B cell (primary cell): ENCODE measurements around the gene RAB25. TPM values are rescaled to one million over a fixed set of nuclear protein-coding genes. Genes with fewer than 3 reads are reported as not detected.
A peak's percentile ranks its signal among the peaks of the same experiment; 100 is the strongest.

Source experiments
- ATAC-seq: fragments of 200-7000 bp; cut with Tn5 transposase; one replicate; pipeline ENCODE4 v1.10.0; 2021; ENCODE audit warnings: low read depth, mild to moderate bottlenecking, moderate number of reproducible peaks, moderate library complexity
- CTCF ChIA-PET: fragments of 350-600 bp; sonication (Branson Sonifier 250); formaldehyde crosslinking; loops from one replicate; lab custom pipeline; 2021; ENCODE audit warnings: antibody characterized with exemption, inconsistent platforms; lab: Charles Lee
- POLR2A ChIA-PET: fragments of 350-600 bp; sonication (Branson Sonifier 250); formaldehyde crosslinking; loops from one replicate; lab custom pipeline; 2021; ENCODE audit warnings: antibody characterized with exemption; lab: Charles Lee
- DNase-seq: peaks from one replicate; pipeline ENCODE4 v3.0.0; 2013
- H2AFZ ChIP-seq: 2 replicates; pipeline ENCODE4 v1.6.1; 2012; ENCODE audit warnings: mild to moderate bottlenecking, low read depth, low read length; ENCODE audit not compliant: insufficient read depth, poor library complexity, severe bottlenecking
- H3K27ac ChIP-seq, 2 donors: 1 replicate in 1 of 2; 2 replicates in 1 of 2; pipeline ENCODE4 v1.5.1; 2012 to 2013; ENCODE audit warnings: low read length in 2 of 2, mild to moderate bottlenecking in 2 of 2, moderate library complexity in 1 of 2
- H3K27me3 ChIP-seq, 4 experiments: fragments of 200-600 bp in 1 of 4; sonication (generic) in 1 of 4; replicated peaks in 1 of 4; 1 replicate in 2 of 4; 2 replicates in 2 of 4; pipeline versions ENCODE4 v1.6.1 to v1.7.0; 2013 to 2016; ENCODE audit warnings: low read length in 3 of 4, mild to moderate bottlenecking in 2 of 4, mixed read lengths in 1 of 4, moderate library complexity in 1 of 4; ENCODE audit not compliant: insufficient read depth in 4 of 4, control insufficient read depth in 3 of 4; ENCODE audit errors: control extremely low read depth in 1 of 4
- H3K36me3 ChIP-seq, 2 experiments: replicated peaks in 1 of 2; 1 replicate in 1 of 2; 2 replicates in 1 of 2; pipeline versions ENCODE4 v1.6.1 to v1.7.1; 2013; ENCODE audit warnings: low read length in 1 of 2; ENCODE audit not compliant: insufficient read depth in 2 of 2, control insufficient read depth in 1 of 2; ENCODE audit errors: control extremely low read depth in 1 of 2, extremely low read depth in 1 of 2
- H3K4me1 ChIP-seq, 2 donors: fragments of 200-600 bp in 1 of 2; sonication (generic) in 1 of 2; 1 replicate in 1 of 2; 2 replicates in 1 of 2; pipeline versions ENCODE4 v1.5.1 to v1.6.1; 2013 to 2017; ENCODE audit warnings: low read length in 2 of 2; ENCODE audit not compliant: control insufficient read depth in 2 of 2, insufficient read depth in 2 of 2
- H3K4me2 ChIP-seq: replicated peaks from 2 replicates; pipeline ENCODE3; 2012; ENCODE audit warnings: mild to moderate bottlenecking, low read depth, low read length; ENCODE audit not compliant: poor library complexity, severe bottlenecking
- H3K4me3 ChIP-seq, 5 experiments: fragments of 200-600 bp in 1 of 5; sonication (generic) in 1 of 5; 1 replicate in 3 of 5; 2 replicates in 2 of 5; pipeline versions ENCODE4 v1.5.1 to v1.7.0; 2011 to 2016; ENCODE audit warnings: low read length in 4 of 5, mild to moderate bottlenecking in 4 of 5, low read depth in 2 of 5, control low read depth in 1 of 5, moderate library complexity in 1 of 5; ENCODE audit not compliant: insufficient read depth in 1 of 5; ENCODE audit errors: control extremely low read depth in 1 of 5, extremely low read depth in 1 of 5
- H3K79me2 ChIP-seq: fragments of 200-600 bp; sonication (generic); one replicate; pipeline ENCODE4 v1.6.0; 2016; ENCODE audit warnings: low read length; ENCODE audit not compliant: control insufficient read depth, insufficient read depth
- H3K9ac ChIP-seq: fragments of 200-600 bp; sonication (generic); 2 replicates; pipeline ENCODE4 v1.6.1; 2017; ENCODE audit warnings: mild to moderate bottlenecking, low read length, moderate library complexity
- H3K9me3 ChIP-seq, 3 donors: one replicate each; pipeline versions ENCODE4 v1.6.1 to v1.7.1; 2013; ENCODE audit warnings: low read length in 2 of 3; ENCODE audit not compliant: control insufficient read depth in 2 of 3, insufficient read depth in 1 of 3; ENCODE audit errors: control extremely low read depth in 1 of 3
- H4K20me1 ChIP-seq: 2 replicates; pipeline ENCODE4 v1.6.0; 2012; ENCODE audit warnings: mild to moderate bottlenecking, low read length; ENCODE audit not compliant: insufficient read depth, control insufficient read depth, poor library complexity, severe bottlenecking
- H3K27ac Mint-ChIP-seq: one replicate; pipeline ENCODE4 v1.8.0; 2021; ENCODE audit warnings: mixed read lengths
- H3K27me3 Mint-ChIP-seq: one replicate; pipeline ENCODE4 v1.8.0; 2021; ENCODE audit warnings: mixed read lengths
- H3K4me1 Mint-ChIP-seq: one replicate; pipeline ENCODE4 v1.8.0; 2021; ENCODE audit warnings: mixed read lengths
- H3K4me3 Mint-ChIP-seq: one replicate; pipeline ENCODE4 v1.8.0; 2021; ENCODE audit warnings: mixed read lengths
- H3K9me3 Mint-ChIP-seq: one replicate; pipeline ENCODE4 v1.8.0; 2022; ENCODE audit warnings: mixed read lengths; ENCODE audit not compliant: insufficient read depth
- EZH2 ChIP-seq: IDR thresholded peaks from 2 replicates; pipeline ENCODE4 v1.6.1; 2012; ENCODE audit warnings: borderline replicate concordance, low read depth, mild to moderate bottlenecking, moderate library complexity, low read length; ENCODE audit not compliant: insufficient read depth, poor library complexity, severe bottlenecking
- WGBS: methylation state at CpG from one replicate; pipeline ENCODE4 v1.1.5; 2013; ENCODE audit warnings: missing lambda C conversion rate; ENCODE audit not compliant: insufficient coverage; 5-methylcytosine and 5-hydroxymethylcytosine counted together
- intact Hi-C: fragments of 100-400 bp; cut with micrococcal nuclease; formaldehyde crosslinking; loops from one replicate; pipeline ENCODE4 v1.10.0; 2022
- polyA plus RNA-seq: library from polyadenylated mRNA; depleted of rRNA; stranded (reverse); fragments of >200 nt; gene quantifications from 2 replicates; pipeline ENCODE4 v1.2.3, GENCODE V29; 2012
- total RNA-seq, 2 donors: library from RNA; stranded (reverse); fragments of 120-200 nt in 1 of 2; gene quantifications; 1 replicate in 1 of 2; 2 replicates in 1 of 2; pipeline versions ENCODE4 v1.2.3 to v1.2.4, GENCODE V29; 2013 to 2022
- TF ChIP-seq, protein P1 (sequence below): fragments of 200-600 bp; IDR thresholded peaks from one replicate; pipeline ENCODE4 v1.8.0; 2022; ENCODE audit warnings: antibody characterized with exemption, mild to moderate bottlenecking

Gene RAB25
- total and polyA plus RNA-seq, 2 donors (not counting 1 experiment from before 2014, with no cell fraction given) = 0.69 to 2.2 TPM

DNA sequence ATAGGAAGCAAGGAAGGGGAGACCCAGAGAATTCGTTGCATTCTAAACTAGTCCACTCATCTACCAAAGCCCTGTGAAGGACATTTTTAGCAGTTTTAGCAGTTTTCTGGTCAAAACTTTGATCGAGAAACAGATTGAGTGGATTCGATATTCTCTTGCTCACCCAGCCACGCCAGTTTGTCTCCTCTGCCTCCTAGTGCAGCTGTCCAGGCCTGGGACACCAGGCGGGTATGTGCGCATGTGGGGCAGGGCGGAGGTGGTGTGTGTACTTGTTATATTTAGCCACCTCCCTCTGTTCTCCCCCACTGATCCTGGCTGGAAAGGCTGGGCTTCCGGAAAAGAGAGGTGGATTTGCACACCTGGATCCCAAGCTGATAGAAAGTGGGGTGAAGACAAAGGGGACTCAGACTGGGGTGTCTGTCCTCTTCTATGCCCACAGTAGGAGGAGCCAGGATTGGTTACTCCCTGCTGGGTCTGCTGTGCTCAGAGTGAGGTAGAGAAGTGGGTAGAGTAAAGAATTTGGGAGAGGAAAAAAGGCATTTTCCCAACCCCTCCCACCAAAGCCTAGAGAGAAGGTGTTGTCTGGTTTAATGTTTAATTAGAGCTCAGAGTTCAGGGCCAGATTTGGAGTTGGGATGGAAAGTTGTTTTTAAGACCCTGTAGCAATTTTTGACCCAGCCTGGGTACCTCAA lies 57.4 kb downstream of the RAB25 start:
- WGBS = 92% methylated on average over 5 of the region's 8 CpGs
- Mint-ChIP-seq H3K27me3 (peaks cover 38% of the 10 kb centered on the region), H3K9me3 (no peaks in the 10 kb centered on the region), H3K4me3 (no peak overlapping the region), H3K27ac (no peak overlapping the region), H3K4me1 (peaks cover 36% of the 10 kb centered on the region)
- intact Hi-C loops = no loop called here
- peaks cover 0 to 59% (median 18%) of the 10 kb centered on the region in 4 experiments for H3K27me3 ChIP-seq
- H3K36me3 ChIP-seq = no peaks in the 10 kb centered on the region
- DNase-seq (no peak), ATAC-seq (no peak)
- TF ChIP-seq, protein P1, sequence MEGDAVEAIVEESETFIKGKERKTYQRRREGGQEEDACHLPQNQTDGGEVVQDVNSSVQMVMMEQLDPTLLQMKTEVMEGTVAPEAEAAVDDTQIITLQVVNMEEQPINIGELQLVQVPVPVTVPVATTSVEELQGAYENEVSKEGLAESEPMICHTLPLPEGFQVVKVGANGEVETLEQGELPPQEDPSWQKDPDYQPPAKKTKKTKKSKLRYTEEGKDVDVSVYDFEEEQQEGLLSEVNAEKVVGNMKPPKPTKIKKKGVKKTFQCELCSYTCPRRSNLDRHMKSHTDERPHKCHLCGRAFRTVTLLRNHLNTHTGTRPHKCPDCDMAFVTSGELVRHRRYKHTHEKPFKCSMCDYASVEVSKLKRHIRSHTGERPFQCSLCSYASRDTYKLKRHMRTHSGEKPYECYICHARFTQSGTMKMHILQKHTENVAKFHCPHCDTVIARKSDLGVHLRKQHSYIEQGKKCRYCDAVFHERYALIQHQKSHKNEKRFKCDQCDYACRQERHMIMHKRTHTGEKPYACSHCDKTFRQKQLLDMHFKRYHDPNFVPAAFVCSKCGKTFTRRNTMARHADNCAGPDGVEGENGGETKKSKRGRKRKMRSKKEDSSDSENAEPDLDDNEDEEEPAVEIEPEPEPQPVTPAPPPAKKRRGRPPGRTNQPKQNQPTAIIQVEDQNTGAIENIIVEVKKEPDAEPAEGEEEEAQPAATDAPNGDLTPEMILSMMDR = no peak
- TF ChIP-seq EZH2 = no peak
- CTCF ChIA-PET = interaction anchor here (0.7 to 28.7 kb wide), 3 partner anchors 11 to 106 kb away, joined by 3 to 970 read pairs (median 89); no protein-coding TSS in a partner anchor
- H3K4me3 ChIP-seq = no peak overlapping the region
- no peak overlapping the region for H3K27ac ChIP-seq
- peaks cover 22 to 24% of the 10 kb centered on the region in 2 donors for H3K4me1 ChIP-seq
- POLR2A ChIA-PET = no interaction called here
- H3K9ac ChIP-seq = no peak overlapping the region
- H4K20me1 ChIP-seq = no peaks in the 10 kb centered on the region
- H3K4me2 ChIP-seq = no peak overlapping the region
- no peaks in the 10 kb centered on the region for H3K79me2 ChIP-seq
- H3K9me3 ChIP-seq = peaks cover 0 to 4% (median 0%) of the 10 kb centered on the region in 3 donors
- H2AFZ ChIP-seq = no peak overlapping the region

GRCh38 chr1:156119503-156120209 lies 58.7 kb downstream of the RAB25 start:
- H4K20me1 ChIP-seq = no peaks in the 10 kb centered on the region
- no peaks in the 10 kb centered on the region for H3K79me2 ChIP-seq
- no peak overlapping the region for H3K4me2 ChIP-seq
- POLR2A ChIA-PET = interaction anchor here (1.1 kb wide), 1 partner anchor 23 kb away, joined by 3 read pairs; no protein-coding TSS in a partner anchor
- TF ChIP-seq, protein P1 = peak; percentile 9
- no peak for TF ChIP-seq EZH2
- H3K4me1 Mint-ChIP-seq = peaks cover 34% of the 10 kb centered on the region
- ATAC-seq (peak; percentile 37), DNase-seq (peak; percentile 61)
- H3K4me1 ChIP-seq = peaks cover 14 to 21% of the 10 kb centered on the region in 2 donors
- peaks cover 27% of the 10 kb centered on the region for H3K27me3 Mint-ChIP-seq
- H3K27ac Mint-ChIP-seq = no peak overlapping the region
- intact Hi-C loops = no loop called here
- no peak overlapping the region for H3K27ac ChIP-seq
- H3K9me3 Mint-ChIP-seq = no peaks in the 10 kb centered on the region
- peaks cover 0 to 49% (median 14%) of the 10 kb centered on the region in 4 experiments for H3K27me3 ChIP-seq
- H3K9ac ChIP-seq = no peak overlapping the region
- no peak overlapping the region for H3K4me3 ChIP-seq
- peak overlapping the region; percentile 39 for H3K4me3 Mint-ChIP-seq
- no peaks in the 10 kb centered on the region for H3K9me3 ChIP-seq
- no peaks in the 10 kb centered on the region for H3K36me3 ChIP-seq
- 54% methylated on average over 3 of the region's 3 CpGs for WGBS
- CTCF ChIA-PET = interaction anchor here (0.5 to 28.7 kb wide), 3 partner anchors 9 to 303 kb away, joined by 4 to 970 read pairs (median 89); no protein-coding TSS in a partner anchor
- no peak overlapping the region for H2AFZ ChIP-seq
